NCI-H1694 treated with DMSO at 0.1 percent for 48 hours (cell line): ENCODE measurements around the gene SHPK.

Experiments
- DNase-seq: peaks from one replicate; lab custom pipeline; 2025; lab: John Stamatoyannopoulos, UW

The SHPK gene

DNA sequence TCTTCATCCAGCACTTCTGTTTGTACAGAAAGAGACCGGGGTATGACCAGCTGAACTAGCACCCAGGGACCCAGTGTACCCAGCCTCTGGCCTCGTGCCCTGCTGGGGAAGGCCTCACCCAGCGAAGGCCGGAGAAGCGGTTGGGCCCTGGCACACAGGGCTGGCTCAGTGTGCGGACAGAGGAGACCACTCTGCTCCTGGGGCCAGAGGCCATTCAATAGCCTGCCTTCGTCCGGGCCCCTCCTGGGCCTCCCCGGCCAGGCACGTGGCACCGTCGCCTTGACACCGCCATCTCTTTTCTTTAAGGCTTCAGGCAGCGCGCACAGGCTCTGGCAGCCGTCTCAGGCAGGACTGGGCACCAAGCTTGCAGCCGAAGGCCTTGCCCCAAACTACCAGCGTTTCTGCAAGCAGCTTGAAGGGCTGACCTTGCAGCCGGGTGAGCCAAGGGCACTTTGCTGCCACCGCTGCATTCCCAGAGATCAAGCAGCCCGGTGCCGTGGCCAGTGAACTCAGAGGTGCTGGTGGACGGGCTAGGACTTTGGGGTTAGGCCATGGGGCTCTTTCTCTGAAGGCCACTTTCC, 24.4 kb upstream of the SHPK start:
- no peak for DNase-seq

- DNase-seq, result no peak
Observed at GRCh38 chr17:3659541-3660111, 23.6 kb upstream of the SHPK start.

DNA sequence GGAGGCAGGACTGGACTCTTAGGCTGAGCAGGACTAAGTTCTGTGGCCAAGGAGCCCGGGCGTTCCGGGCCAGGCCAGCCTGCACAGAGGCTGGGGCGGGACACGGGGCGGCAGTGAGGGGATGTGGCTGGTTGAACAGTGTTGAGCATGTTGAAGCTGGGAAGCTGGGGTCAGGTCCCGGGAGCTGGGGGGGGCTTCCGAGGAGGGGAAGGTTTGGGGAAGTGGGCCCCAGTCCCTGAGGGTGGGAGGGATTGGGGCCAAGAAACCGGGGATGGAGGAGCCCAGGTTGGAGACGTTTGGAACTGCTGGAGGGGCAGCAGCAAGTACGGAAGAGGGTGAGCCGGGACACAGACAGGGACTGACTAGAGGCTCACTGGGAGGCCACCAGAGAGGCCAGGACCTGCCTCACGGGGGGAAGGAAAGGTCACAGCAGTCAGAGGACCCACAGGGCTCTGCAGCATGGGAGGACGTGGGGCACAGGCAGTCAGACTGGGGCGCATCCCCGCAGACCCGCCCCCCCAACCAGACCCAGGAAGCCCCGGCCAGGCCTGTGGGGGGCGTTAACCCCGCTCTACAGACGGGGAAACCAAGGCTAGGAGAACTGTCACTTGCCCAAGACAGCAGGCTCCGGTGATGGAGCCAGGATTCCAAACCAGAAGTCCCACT, 22.9 kb upstream of the SHPK start:
- DNase-seq, result no peak

DNA sequence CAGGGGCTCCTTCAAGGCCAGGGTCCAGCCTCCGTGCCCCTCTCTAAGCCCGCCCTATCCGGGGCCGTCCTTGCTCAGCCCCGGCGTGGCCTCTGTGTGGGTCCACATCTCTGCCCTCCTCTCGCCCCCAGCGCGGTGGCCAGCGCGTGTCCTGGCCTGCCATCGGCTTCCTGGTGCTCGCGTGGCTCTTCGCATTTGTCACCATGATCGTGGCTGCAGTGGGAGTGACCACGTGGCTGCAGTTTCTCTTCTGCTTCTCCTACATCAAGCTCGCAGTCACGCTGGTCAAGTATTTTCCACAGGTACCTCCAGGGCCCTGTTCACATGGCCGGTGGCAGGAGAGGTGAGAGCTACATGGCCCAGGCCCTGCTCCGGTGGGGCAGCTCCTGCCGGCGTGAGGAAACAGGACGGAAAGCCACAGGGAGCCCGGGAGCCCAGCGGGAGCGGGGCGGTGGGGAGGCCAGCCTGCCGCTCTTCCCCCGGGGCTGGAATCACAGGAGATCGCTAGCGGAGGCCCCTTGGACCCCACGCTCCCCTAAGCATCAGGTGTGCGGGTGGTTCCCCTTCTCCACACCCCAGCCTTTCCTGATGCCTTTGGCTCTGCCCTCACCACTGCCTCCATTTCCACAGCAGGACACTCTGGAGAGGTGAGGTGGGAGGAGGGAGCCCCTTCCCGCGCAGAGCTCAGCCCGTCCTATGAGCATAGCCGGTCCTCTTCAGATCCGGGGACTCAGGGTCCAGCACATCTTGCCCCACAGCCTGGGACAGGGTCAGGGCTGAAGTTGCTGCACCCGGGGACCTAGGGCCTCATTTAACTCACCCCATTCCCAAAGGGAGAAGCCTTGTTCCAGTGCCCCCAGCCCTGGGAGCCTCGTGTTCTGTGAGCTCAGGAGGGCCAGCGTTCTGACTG, 22.1 kb upstream of the SHPK start:
- no peak for DNase-seq

DNA sequence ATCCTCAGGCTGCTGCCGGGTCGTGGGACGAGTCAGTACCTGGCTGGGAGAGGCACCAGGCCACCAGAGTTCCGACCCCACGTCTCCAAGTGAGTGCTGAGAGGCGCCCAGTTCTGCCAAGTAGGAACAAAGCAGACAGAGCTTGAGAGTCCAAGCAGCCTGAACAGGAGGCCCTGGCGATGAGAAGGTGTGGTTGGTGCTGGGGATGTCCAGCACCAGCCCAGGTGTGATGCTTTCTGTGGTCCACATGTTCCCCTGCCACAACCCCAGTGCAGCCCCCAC, 21.5 kb upstream of the SHPK start:
- DNase-seq, result no peak

DNA sequence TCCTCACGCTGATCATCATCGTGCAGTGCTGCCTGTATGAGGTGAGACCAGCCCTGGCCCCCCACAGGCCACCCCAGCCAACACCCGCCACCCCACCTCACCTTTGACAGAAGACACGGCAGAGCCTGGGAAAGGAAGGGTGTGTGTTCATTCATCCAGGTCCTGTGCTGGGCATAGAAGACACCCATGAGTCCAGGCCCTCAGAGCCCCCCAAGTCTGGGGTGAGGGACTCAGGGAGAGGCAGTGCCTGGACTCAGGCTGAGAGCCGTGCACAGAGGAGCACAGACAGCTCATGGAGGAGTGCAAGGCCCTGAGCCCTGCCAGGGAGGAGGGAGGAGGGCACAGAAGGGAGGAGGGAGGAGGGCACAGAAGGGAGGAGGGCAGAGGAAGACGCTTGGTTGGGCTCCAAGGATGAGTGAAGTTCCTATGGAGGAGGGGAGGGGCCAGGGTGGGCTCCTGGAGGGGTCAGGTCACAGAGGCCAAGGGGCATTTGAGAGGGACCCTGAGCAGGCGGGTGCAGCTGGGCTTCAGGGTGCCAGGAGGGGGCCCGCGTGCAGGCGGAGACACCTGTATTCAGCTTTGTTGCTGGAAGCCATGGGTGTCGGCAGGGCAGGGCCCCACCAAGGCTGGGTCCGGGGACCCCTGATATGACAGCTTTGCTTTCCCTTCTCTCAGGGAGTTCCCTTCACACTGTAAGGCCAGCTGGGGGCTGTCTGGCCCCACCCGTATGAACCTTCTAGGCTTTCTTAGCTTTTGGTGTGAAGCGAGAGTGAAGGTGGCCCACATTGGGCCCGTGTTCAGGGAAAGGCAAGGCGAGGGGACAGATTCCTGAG, 20.9 kb upstream of the SHPK start:
- no peak for DNase-seq

DNA sequence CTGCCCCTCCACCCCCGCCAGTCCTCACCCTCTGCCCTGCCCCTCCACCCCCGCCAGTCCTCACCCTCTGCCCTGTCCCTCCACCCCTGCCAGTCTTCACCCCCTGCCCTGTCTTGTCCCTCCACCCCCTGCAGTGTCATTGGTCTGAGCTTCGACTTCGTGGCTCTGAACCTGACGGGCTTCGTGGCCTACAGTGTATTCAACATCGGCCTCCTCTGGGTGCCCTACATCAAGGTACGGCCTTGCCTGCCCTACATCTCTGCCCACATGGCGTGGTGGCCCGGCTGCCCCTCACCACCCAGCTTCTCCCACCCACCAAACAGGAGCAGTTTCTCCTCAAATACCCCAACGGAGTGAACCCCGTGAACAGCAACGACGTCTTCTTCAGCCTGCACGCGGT, 20.3 kb upstream of the SHPK start:
- no peak for DNase-seq

DNA sequence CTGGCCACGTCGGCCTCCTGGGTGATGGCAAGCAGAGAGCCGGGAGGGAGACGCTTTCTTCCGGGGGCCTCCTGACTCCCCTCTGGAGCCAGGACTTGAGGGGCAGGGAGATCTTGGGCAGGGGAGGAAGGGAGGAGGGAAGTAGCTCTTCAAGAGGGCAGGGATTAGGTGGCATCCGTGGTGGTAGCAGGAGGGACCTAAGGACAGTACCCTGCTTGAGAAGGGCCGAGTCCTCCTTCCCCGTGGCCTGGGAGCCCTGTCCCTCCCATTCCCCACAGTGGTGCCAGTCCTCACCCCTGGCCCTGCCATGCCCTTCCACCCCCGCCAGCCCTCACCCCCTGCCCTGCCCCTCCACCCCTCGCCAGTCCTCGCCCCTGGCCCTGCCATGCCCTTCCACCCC, 19.7 kb upstream of the SHPK start:
- DNase-seq, result no peak

- peak; percentile 52 for DNase-seq
Observed at GRCh38 chr17:3647769-3648555, 11.9 kb upstream of the SHPK start.

- no peak for DNase-seq
Observed at GRCh38 chr17:3647251-3647650, 11.2 kb upstream of the SHPK start.

GRCh38 chr17:3645310-3645709, 9.3 kb upstream of the SHPK start:
- DNase-seq, result no peak

- DNase-seq, result no peak
Observed at GRCh38 chr17:3643889-3644349, 7.9 kb upstream of the SHPK start.

DNA sequence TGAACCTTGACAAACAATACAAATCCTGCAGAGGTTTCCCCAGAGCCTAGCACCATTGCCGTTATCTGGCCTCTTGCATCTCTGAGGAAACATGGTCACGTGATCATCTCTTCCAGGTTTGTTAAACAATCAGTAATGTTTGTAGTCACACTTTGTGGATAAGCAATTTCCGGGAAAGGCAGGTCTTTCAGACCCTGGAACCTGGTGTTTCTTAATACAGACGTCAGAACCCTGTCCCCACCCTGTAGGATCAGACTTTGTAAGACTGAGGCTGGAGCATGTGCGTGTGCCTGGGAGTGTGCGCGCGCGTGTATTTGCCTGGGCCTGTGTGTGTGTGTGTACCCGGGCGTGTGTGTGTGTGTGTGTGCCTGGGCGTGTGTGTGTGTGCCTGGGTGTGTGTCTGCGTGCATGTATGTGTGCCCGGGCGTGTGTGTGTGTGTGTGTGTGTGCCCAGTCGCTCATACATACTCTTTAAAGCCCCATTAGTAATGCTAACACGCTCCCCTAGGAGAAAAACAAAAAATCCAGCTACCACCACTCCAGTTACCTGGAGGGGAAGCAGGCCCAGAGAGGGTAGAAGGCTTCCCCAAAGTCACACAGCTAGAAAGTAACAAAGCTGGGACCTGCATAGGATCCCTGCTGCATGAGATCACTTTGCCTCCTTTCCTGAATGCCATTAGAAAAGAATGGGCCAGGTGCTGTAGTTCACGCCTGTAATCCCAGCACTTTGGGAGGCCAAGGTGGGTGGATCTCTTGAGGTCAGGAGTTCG, 5.9 kb upstream of the SHPK start:
- DNase-seq, result no peak

- DNase-seq, result no peak
Observed at GRCh38 chr17:3641014-3641413, 5.0 kb upstream of the SHPK start.

- DNase-seq, result no peak
Observed at GRCh38 chr17:3639981-3640596, 4.0 kb upstream of the SHPK start.

- DNase-seq, result no peak
Observed at GRCh38 chr17:3636908-3637373, 891 bp upstream of the SHPK start.

- DNase-seq, result no peak
Observed at GRCh38 chr17:3635474-3636153, 436 bp downstream of the SHPK start.

GRCh38 chr17:3632287-3632686, 3.8 kb downstream of the SHPK start:
- DNase-seq, result no peak

DNA sequence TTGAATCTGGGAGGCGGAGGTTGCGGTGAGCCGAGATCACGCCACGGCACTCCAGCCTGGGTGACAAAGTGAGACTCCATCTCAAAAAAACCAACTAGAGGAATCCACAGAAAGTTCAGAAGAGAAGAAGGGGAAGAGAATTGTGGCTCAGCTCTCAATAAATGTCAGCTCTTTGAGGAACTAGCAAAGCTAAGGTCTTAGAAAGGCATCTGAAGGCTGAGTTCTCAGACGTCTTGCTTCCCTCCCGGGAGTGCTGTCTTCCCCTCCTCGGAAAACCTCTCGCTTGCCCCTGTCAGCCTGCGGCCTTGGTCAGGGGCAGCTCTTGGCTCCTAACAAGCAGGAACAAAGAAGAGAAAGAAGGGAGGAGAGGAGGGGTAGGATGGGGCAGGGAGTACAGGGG, 5.3 kb downstream of the SHPK start:
- DNase-seq, result no peak
